HuH-7.5 (cell line): ENCODE measurements around the gene PAQR9.
"Not testable (repeated sequence)": the region's sequence is repeated elsewhere in the genome, so short reads cannot be mapped to it uniquely, and the experiment has no call there.

Experiments used
- DNase-seq: peaks from one replicate; pipeline ENCODE4 v3.0.0; 2011; ENCODE audit warnings: low spot score

PAQR9 gene, protein sequence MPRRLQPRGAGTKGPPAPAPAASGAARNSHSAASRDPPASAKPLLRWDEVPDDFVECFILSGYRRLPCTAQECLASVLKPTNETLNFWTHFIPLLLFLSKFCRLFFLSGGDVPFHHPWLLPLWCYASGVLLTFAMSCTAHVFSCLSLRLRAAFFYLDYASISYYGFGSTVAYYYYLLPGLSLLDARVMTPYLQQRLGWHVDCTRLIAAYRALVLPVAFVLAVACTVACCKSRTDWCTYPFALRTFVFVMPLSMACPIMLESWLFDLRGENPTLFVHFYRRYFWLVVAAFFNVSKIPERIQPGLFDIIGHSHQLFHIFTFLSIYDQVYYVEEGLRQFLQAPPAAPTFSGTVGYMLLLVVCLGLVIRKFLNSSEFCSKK

DNA sequence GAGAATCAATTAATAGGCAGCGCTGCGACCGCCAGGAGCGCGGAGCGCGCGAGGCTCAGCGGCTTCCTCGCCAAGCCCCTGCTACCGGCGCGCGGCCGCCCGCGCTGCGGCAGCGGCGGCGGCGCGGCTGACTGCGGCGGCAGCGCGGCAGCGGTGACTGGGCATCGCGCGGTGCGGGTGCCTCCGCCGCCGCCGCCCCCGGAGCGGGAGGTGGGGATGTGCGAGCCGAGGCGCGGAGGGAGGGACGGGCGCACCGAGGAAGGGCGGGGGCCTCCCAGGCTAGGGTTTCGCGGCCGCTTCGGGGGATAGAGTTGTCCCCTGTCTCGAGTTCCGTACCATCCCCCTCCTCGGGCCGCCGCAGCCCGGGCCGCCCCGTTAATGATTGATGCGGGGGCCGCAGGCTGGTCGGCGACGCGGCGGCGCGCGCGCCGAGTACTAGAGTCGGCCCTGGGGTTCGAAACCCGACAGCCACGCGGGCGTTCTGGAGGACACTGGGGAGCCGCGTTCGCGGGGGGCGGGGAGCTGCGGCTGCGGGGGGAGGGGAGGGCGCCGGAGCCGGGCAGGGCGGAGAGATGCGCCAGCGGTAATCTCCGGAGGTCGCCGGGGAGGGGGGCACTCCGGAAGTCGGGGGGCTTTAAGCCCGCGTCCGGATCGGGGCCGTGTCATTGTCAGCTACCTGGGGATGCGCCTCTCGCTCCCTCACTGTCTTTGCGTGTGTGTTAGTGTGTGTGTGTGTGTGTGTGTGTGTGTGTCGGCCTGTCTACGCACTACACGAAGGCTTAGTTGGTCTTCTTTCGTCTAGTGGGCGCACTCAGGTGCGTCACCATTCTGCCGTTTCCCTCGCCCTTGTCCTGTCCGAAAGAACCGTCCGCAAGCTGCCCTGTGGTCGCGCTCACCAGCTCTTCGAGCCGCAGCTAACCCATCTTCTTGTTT lies at the start of gene PAQR9:
Gene PAQR9, minus strand, starts transcription at position 159 of the 933 bp plus-strand sequence. CDS start 338 bp downstream, outside the sequence.
- DNase-seq: peak; percentile 83

DNA sequence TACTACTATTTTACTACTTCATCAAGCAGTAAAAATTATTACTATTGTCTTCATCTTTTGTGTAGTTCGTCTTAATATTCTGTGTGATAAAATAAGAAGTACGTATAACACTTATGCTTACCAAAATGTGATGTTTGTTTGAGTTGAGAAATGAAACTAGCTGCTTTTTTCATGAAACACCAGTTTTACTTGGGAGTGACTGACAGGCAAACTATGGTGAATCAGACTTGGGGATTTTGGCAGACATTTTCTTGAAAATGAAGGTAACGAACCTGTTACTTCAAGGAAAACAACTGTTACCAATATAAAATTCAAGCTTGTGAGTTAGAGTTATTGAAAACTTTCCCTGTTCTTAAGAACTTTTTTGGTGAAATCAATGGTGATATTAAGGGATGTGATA lies 48.2 kb upstream of the PAQR9 start:
- DNase-seq: no peak

DNA sequence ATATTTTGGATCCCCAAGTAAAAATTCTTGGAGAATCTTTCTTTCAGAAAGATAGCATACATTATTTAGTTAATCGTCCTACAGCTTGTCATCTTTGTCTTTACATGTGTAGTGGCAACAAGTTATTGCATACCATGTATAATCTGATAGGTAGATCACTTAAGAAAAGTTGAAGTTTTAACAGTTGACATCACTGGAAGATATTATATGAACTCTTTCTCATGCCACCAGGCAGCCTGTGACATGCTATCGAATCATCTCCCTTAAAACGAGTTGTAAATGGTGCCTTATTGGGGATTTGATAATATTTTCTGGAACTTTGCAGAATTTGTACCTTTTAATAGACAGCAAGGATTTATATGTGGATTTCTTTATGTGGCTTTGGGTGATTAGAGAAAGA lies 46.5 kb upstream of the PAQR9 start:
- no peak for DNase-seq

DNA sequence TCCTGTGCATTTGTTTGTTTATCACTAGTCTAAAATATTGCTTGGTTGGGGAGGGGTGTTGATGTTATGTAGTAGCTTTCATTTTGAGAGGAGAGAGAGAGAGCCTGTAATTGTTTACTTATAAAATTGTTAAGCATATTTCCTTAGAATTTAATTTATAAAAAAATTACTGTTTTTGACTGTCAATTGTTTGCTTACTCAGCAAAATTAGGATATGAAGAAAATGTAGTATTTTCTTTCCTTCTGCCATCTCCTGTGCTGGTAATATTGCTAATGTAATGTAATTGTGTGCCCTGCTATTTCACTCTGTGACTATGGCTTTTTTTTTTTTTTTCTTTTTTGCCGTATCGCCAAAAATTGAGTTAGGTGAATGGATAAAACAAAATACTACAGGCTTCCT lies 41.3 kb upstream of the PAQR9 start:
- no peak for DNase-seq

DNA sequence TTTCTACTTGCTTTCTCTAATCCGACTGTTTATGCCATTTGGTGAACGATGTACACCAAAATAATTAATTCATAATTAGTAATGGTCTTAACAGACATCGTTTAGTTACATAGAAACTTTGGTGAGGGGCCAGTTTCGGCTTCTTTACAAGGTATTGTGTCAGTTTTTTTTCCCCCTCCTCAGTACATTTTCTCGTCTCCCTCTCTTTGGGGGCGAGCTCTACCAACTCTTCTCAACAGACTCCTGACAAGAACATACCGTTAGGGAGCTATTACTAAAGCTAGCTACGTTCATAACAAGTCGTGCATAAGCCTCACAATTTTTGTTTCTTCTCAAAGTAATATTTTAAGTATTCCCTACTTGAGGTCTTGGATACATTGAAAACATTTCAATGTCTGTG lies 39.3 kb upstream of the PAQR9 start:
- DNase-seq: no peak

DNA sequence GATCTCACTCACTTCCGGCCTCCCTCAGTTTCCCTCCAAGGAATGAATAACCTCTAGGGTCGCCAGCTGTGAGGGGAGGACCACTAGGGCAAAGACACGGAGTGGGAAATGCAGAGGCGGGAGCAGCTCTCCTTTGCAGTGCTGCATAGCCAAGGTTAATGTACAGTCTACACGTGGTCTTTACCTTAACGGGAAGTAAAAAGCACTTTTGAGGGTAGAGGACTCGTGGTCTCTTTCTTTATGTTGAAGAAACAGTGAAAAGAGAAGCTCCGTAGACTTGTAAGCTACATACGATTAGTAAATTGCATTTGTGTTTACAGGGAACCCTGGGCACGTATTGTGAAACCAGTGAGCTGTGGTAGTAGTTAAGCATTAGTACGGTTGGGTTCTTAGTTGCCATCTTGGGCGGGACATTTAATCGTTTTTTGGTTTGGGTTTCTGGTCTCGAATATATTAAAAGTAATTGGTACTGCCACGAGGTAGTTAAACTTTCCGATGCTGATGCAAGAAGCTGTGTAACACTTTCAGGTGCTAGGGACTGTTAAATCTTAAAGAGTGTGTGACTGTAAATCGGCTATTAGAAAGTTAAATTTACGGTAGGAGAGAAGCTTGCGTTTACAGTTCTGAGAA lies 38.7 kb upstream of the PAQR9 start:
- DNase-seq: no peak

DNA sequence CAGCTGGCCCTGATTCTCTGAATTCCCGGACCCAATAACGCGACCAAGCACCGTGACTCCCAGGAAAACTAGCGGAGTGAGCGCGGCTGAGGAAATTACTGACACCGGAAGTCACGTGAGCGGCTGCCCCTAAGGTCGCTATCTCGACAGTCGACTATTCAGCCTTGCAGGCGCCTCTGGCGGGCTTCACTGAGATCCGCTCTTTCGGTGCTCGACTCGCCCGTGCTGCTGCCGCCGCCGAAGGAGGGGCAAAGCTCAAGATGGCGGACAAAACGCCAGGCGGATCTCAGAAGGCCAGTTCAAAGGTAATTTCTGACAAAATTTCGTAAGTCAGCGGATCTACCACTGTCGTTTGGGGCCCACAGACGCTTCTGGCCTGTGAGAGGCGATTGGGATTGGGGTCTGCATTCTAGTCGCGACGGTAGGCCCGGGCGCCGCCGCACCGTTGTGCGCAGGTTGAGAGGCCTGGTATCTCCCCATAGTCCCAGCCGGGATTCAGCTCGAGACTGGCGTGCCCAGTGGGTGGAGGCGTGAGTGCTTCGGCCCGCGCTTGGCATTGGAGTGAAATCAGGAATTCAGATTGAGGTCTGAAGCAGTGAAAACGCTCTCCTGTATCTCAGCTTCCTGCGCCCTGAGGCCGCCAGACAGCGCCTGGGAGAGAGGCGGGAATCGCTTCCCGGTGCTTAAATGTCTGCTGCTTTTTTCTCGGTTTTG lies 38.1 kb upstream of the PAQR9 start, which contains the start of gene U2SURP:
Gene U2SURP, plus strand, starts transcription at position 202 of the 714 bp plus-strand sequence. Its CDS starts 59 bp downstream, at position 261.
- peak; percentile 66 for DNase-seq

DNA sequence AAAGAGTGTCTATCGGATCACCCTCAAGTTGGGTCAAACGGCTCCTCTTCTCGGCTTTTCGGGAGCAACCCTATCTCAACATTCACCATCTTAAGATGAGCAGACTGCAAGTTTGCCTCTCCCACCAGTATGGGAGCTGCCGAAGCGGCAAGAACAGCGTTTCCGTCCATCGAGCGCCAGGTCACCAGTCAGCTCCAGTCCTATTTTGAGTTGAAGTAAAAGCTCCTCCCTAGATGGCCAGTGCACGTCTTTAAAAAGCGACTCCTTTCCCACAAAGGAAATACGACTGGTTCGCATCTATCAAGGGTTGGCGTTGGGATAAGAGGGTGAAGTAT lies 37.5 kb upstream of the PAQR9 start:
- no peak for DNase-seq

DNA sequence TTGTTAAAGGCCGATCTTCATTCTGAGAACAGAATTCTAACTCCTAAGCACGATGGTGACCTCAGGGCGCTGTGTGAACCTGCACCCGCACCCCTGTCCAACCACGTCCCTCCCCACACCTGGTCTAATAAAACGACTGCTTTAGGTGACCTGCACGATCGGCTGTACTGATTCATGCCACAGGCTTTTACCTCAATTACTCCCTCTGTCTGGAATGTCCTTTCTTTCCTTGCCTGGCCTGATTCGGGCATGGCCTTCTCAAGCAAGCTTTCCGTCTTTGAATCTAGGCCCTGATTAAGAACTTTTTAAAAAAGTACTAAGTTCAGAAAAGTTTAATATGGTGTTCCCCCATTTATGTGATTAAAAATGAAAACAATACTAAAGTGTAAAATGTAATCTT lies 37.1 kb upstream of the PAQR9 start:
- no peak for DNase-seq

DNA sequence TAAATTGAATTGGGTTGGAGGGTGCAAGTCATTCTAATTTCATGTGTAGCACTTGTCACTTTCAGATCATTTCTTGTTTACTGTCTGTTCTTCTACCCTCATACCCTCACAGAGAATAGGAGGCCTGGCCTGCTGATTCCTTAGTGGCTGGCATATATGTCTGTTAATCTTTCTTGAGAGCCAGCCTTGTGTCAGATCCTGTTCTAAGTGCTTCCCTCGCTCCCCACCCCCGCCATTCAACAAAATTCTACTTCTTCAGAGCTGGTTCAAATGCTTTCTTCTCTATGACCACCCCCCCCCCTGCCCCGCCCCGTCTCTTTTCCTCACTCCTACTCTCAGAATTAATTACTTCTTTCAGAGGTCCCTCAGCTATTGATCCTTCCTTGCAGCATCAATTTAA lies 36.4 kb upstream of the PAQR9 start:
- no peak for DNase-seq

DNA sequence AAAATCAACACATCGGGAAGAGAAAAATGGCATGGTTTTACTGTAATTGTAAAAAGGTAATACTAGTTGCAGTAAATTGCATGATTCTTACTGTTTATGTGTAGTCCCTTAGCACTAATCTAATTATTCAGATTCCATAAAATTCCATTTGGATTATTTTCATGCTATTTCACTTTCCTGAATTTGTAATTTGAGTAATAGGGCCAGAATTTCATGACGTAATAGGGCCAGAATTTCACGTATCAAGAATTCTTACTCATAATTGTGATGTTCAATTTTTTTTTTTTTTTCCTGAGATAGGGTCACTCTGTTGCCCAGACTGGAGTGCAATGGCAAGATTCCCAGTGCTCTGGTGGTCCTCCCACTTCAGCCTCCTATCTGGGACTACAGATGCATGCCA lies 35.0 kb upstream of the PAQR9 start:
- no peak for DNase-seq

DNA sequence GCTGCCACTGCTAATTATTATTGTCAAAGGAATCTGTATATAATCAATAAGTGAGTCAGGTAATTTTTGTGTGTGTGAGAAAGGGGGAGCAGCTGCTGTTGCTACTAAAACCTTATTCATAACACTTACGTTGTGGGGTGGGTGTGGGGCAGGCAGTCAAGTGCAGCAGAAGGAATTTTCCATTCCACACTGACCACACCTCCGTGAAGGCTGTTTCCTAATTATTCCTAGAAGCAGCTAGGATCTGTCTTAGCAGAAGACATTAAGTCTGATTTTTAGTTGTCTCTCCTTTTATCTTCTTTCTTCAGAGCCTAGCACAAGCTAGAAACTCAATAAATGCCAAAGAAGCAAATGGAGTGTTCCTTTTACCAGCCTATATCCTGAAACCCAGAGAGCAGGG lies 33.9 kb upstream of the PAQR9 start:
- DNase-seq: no peak

DNA sequence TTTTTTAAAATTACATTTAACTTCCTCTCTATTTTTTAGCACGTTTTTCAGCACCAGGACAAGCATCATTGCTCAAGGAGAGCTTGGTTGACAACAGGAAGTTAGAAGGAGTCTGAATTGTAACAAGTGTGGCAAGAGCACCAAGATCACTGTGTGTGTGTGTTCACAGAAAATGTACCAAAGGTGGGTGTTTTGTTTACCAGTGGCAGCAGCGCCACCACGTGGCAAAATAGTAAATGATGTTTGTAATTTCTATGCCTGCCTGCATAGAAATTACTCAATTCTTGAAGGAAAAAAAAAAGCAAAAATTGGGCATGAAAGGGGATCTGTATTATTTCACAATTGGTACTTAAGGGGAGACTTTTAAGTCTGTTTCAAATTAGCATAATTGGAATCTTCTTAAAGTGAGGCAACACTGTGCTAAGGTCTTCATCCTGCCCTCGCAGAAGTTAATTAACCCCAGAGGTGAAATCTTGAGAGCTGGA lies 30.5 kb upstream of the PAQR9 start:
- peak; percentile 66 for DNase-seq

DNA sequence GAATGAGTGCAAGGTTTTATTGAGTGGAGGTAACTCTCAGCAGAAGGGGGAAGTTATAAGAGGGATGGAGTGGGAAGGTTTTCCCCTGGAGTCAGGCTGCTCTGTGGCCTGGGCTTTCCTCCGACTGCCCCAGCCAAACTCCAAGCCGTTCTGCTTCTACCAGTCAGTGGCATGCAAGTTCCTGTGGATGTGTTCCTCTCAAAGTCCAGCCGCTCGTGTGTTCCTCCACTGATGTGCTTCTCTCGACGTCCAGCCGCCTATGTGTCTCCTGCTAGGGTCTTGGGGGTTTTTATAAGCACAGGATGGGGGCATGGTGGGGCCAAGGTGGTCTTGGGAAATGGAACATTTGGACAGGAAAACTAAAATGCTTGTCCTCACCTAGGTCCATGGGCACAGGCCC lies 28.8 kb upstream of the PAQR9 start:
- DNase-seq: no peak

DNA sequence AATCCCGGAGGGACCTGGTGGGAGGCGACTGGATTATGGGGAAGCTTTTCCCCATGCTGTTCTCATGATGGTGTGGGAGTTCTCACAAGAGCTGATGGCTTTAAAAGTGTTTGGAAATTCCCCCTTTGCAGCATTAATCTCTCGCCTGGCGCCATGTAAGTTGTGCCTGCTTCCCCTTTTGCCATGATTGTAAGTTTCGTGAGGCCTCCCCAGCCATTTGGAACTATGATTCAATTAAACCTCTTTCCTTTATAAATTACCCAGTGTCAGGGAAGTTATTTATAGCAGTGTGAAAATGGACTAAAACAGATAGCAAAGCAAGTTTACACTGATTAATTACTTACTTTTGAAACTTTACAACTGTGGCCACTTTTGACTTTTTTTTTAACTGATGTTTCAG lies 27.2 kb upstream of the PAQR9 start:
- DNase-seq: no peak

DNA sequence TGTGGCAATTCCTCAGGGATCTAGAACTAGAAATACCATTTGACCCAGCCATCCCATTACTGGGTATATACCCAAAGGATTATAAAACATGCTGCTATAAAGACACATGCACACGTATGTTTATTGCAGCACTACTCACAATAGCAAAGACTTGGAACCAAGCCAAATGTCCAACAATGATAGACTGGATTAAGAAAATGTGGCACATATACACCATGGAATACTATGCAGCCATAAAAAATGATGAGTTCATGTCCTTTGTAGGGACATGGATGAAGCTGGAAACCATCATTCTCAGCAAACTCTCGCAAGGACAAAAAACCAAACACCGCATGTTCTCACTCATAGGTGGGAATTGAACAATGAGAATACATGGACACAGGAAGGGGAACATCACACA lies 25.4 kb upstream of the PAQR9 start:
- DNase-seq: not testable (repeated sequence)

DNA sequence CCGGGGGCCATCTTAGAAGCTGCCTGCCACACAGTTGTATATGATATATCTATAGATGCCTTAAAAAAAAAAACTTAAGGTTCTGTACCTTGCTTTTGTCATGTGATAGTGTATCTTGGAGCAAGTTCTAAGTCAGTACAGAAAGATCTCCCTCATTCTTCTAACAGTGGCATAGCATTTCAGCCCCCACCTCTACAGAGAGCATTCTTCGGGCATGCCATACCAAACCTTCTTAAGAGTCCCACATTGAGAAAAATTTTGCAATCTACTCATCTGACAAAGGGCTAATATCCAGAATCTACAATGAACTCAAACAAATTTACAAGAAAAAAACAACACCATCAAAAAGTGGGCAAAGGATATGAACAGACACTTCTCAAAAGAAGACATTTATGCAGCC lies 24.7 kb upstream of the PAQR9 start:
- DNase-seq: not testable (repeated sequence)

DNA sequence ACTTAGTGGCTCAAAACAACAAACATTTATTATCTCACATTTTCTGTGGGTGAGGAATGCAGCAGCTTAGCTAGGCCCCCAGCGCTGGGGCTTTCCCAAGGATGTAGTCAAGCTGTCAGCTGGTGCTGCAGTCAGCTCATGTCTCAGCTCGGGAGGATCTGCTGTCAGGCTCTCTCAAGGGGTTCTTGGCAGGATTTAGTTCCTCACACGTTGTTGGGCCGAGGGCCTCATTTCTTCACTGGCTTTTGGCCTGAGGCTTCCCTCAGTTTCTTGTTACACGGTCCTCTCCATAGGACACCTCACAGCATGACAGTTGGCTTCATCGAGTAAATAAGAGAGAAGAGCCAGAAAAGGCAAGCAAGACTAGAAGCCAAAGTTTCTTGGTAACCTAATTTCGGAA lies 24.2 kb upstream of the PAQR9 start:
- no peak for DNase-seq

DNA sequence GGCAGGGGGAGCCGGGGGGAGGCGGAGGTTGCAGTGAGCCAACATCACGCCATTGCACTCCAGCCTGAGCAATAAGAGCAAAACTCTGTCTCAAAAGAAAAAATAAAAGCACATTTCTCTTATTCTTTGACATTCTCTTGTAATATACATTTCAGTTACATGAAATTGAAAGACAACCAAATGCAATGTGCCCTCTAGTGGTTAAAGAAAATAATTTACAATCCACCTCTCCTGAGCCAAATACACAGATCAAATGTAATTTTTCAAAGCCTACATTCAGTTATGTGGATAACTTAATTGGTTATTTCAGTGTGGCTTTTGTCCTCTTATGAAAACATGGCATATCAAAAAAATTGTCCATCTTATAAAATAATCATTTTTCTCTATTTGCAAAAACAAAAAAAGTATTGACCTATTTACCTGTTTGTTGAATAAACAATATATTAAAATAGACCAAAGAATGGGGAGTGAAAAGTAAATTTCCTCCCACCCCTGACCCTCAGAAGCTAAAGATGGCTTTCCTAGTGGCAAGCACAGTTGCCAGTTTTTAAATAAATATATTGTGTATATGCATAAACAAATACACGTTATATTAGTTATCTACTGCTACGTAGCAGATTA lies 23.7 kb upstream of the PAQR9 start:
- DNase-seq: no peak

DNA sequence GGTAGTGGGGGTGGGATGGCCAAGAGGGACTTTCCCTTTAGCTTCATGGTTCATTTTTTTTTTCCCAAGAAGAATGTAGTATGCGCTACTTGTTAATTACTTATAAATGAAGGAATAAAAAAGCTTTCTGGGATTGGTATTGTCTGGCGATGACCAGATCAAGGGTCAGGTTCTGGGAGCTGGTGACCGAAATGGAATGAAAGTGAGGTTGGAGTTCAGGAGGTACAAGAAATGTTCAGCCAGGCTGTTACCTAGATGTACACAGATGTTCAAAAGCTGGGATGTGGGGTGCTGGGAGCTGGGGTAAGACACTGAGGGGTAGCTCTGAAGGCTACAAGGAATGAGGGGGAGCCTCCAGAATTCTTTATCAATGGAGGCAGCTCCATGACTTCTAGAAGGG lies 20.8 kb upstream of the PAQR9 start:
- no peak for DNase-seq

DNA sequence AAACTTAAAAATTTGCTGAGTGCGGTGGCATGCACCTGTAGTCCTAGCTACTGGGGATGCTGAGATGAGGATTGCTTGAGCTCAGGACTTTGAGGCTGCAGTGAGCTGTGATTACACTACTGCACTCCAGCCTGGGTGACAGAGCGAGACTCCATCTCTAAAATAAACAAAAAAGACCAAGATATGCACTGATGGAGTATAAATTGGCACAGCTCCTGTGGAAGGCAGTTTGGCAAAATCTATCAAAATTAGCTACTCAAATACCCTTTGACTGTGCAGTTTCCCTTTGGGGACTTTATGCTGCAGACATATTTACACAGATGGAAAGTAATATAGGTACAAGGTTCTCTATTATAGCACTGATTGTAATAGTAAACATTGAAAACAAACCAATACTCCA lies 19.8 kb upstream of the PAQR9 start:
- DNase-seq: no peak
